ENCODE data around the gene DEPP1.

The DEPP1 gene

DNA sequence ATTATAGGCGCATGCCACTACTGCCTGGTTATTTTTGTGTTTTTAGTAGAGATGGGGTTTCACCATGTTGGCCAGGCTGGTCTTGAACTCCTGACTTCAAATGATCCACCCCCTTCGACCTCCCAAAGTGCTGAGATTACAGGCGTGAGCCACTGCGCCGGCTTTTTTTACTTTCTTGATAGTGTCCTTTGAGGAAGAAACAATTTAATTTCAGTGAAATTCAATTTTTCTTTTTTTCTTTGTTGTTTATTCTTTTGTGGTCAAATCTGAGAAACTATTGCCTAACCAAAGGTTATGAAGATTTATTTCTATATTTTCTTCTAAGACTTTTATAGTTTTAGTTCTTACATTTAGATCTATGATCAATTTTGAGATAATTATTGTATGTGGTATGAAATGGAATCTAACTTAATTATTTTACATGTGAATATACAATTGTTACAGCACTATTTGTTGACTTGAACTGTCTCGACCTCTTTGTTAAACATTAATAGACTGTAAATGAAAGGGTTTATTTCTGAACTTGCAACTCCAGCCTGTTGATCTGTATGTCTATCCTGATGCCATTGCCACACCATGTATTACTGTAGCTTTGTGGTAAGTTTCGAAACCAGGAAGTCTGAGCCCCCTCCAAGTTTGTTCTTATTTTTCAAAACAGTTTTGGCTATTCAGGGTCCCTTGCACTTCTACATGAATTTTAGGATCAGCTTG, 38.8 kb downstream of the DEPP1 start:
- TF ChIP-seq ZFX (IDR thresholded peaks at IDR 0.05; ENCODE audit: borderline replicate concordance), result no peak
- TF ChIP-seq, protein P1, sequence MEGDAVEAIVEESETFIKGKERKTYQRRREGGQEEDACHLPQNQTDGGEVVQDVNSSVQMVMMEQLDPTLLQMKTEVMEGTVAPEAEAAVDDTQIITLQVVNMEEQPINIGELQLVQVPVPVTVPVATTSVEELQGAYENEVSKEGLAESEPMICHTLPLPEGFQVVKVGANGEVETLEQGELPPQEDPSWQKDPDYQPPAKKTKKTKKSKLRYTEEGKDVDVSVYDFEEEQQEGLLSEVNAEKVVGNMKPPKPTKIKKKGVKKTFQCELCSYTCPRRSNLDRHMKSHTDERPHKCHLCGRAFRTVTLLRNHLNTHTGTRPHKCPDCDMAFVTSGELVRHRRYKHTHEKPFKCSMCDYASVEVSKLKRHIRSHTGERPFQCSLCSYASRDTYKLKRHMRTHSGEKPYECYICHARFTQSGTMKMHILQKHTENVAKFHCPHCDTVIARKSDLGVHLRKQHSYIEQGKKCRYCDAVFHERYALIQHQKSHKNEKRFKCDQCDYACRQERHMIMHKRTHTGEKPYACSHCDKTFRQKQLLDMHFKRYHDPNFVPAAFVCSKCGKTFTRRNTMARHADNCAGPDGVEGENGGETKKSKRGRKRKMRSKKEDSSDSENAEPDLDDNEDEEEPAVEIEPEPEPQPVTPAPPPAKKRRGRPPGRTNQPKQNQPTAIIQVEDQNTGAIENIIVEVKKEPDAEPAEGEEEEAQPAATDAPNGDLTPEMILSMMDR (IDR thresholded peaks at IDR 0.05), result no peak
- no peak overlapping the region for H3K27ac ChIP-seq

DNA sequence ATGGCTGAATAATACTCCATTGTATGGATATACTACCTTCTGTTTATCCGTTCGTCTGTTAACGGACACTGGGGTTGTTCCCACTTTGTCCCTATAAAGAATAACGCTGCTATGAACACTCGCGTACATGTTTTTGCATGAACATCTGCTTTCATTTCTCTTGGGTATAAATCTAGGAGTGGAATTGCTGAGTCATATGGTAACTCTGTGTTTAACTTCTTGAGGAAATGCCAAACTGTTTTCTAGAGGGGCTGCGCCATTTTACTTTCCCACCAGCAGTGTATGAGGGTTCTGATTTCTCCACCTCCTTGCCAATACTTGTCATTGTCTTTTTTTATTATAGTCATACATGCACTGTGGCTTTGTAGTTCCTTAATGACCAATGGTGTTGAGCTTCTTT, 39.7 kb downstream of the DEPP1 start:
- H3K27ac ChIP-seq, result no peak overlapping the region
- TF ChIP-seq ZFX (IDR thresholded peaks at IDR 0.05; ENCODE audit: borderline replicate concordance), result no peak
- TF ChIP-seq, protein P1 (IDR thresholded peaks at IDR 0.05), result no peak

DNA sequence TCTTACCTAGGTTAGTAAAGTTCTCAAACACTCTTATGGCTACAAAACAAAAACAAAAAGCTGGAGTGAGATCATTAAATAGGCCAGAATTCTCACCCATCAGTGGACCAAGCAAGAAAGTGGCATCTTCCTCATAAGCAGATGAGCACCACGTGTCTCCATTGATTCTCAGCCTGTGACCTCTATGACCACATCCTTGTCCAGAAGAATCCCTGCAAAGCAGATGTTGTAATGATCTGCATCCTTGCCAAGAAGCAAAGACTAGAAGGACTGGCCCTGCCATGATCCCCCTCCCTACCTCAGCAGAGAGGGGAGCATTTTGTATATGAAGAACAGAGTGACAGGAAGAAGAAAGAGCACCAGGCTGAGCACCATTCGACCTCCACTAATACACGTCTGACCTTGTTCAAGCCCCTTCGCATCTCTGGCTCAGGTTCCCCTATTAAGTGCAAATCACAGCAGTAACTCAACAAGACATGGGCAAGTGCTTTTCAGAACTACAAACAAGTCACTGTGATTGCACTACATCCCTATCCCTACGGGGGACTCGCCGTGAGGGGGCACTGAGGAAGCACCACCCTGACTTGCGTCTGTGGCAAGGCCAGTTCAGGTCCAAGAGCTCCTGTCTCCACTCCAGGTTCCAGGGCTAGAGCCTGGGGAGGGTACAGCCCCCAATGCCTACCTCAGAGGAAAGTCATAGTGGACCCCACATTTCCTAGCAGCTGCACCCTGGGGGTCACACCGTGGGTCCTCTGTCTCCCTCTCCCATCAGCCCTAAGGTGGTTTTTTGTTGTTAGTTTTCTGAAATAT, 41.2 kb downstream of the DEPP1 start:
- TF ChIP-seq ZFX (IDR thresholded peaks at IDR 0.05; ENCODE audit: borderline replicate concordance), result no peak
- TF ChIP-seq, protein P1 (IDR thresholded peaks at IDR 0.05), result no peak
- no peak overlapping the region for H3K27ac ChIP-seq

DNA sequence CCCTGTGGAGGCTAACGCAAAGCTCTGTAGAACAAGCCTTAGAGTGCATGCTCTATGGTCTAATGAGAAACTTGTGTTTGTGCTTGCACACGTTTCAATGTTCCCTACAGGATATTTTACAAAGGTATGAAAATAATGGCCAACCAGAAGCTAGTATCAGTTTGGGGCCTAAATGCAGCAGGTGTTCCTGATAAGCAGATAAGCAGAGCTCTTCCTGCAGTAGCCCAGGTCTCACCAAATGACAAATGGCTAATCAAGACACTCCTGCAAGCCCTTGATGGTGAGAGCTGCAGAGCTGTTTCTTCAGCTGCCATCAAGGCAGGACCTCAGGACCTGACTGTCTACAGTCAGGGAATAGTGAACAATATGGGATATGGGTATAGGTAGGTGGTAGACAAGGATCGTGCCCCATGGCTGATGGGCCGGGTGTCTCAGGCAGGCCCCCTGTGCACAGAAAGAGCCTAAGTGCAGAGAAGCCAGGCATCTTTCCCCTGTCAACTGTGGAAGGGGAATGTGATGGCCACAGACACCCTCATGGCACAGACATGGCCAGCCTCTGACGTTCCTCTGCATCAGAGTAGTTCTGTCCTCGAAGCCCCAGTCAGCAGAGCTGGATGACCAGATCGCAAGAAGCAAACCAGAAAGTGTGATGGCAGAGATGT, 42.2 kb downstream of the DEPP1 start:
- TF ChIP-seq, protein P1 (IDR thresholded peaks at IDR 0.05), result no peak
- no peak for TF ChIP-seq ZFX (IDR thresholded peaks at IDR 0.05; ENCODE audit: borderline replicate concordance)
- H3K27ac ChIP-seq, result no peak overlapping the region

DNA sequence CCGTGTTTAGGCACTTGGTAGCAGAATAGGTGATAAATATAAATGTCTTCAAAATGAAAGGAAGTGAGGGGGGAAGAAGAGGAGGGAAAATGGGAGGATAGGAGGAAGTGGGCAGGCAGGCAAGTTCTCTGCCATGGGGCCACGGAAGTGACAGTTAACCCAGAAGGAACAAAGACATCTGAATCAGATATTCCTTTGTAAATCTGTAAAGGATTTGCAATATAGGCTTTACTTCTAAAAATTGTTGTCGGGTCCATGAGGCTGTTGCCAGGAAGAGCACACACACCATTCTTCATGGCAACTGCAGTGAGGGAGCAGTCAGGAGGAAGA, 42.7 kb downstream of the DEPP1 start:
- no peak overlapping the region for H3K27ac ChIP-seq
- TF ChIP-seq, protein P1 (IDR thresholded peaks at IDR 0.05), result no peak
- no peak for TF ChIP-seq ZFX (IDR thresholded peaks at IDR 0.05; ENCODE audit: borderline replicate concordance)

DNA sequence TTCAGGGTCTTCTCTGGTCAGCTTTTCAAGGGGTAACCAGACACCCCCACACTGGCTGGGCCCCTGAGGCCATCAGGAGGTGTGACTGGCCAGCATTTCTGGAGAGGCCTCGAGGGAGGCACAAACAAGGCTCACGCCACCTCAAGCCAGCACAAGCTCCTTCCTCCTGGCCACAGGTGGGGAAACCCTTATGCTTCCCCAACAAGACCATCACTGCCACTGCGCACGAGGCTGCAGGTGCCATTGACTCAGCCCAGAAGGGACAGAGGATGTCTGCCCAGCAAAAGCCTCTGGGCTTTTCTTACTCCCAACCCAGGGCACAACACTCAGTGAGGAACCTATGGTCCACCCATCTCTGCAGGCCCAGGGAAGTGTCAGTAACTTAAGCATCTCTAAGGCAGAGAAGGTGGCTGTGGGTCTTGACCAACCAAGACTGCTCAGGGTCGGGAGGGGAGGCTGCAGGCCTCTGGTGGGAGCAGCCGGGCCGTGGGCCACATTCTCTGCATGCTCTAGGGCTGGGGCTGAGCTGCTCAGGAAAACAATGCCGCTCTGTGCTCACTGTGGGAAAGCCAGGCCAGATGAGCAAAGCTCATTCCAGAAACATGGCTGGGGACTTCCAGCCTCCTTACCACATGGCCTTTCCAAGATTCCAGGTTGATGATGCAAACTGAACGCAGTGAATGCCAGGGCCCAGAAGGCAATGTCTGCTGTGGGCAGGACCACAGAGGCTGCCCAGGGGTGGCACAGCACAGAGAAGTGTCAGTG, 43.2 kb downstream of the DEPP1 start:
- no peak overlapping the region for H3K27ac ChIP-seq
- no peak for TF ChIP-seq ZFX (IDR thresholded peaks at IDR 0.05; ENCODE audit: borderline replicate concordance)
- TF ChIP-seq, protein P1 (IDR thresholded peaks at IDR 0.05), result no peak

Data from 22Rv1 (cell line).